Measurements from ENCODE around the gene PSME3.

DNA sequence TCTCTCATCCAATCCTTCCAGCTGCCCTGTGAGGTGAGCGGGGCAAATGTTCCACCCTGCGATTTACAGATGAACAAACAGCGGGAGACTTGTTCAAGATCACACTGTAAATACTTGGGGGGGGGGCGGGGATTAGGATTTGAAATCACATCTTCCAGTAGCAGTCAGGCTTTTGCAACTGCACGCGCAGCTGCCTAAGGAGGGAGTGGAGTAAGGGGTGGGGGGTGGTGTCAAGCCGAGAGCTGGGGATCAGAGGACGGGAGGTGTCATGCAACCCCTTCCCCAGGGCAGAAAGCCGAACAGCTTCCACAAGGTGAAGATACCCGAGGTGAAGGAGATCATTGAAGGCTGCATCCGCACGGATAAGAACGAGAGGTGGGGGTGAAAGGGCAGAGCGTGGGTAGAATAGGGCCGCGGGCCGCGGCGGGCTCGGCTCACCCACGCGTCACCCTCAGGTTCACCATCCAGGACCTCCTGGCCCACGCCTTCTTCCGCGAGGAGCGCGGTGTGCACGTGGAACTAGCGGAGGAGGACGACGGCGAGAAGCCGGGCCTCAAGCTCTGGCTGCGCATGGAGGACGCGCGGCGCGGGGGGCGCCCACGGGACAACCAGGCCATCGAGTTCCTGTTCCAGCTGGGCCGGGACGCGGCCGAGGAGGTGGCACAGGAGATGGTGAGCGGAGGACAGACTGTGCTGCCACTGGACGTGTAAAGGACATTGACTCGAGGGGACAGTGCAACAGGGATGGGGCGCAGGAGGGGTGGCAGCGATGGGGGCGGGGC lies 48.2 kb upstream of the PSME3 start:
- TF ChIP-seq, protein P1, sequence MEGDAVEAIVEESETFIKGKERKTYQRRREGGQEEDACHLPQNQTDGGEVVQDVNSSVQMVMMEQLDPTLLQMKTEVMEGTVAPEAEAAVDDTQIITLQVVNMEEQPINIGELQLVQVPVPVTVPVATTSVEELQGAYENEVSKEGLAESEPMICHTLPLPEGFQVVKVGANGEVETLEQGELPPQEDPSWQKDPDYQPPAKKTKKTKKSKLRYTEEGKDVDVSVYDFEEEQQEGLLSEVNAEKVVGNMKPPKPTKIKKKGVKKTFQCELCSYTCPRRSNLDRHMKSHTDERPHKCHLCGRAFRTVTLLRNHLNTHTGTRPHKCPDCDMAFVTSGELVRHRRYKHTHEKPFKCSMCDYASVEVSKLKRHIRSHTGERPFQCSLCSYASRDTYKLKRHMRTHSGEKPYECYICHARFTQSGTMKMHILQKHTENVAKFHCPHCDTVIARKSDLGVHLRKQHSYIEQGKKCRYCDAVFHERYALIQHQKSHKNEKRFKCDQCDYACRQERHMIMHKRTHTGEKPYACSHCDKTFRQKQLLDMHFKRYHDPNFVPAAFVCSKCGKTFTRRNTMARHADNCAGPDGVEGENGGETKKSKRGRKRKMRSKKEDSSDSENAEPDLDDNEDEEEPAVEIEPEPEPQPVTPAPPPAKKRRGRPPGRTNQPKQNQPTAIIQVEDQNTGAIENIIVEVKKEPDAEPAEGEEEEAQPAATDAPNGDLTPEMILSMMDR (IDR thresholded peaks at IDR 0.05), result no peak
- no peak for TF ChIP-seq POLR2AphosphoS5 (IDR thresholded peaks at IDR 0.05)
